ENCODE measurements around the gene TBC1D22A. TPM values are rescaled to one million over a fixed set of nuclear protein-coding genes. Genes with fewer than 3 reads are reported as not detected.

The TBC1D22A gene
- polyA plus RNA-seq, 1 experiment: 19.8 TPM

GRCh38 chr22:46763051-46763705 is 728 bp downstream of the TBC1D22A start:
- ChIA-PET POLR2A (interaction anchor here (0.6 to 1.5 kb wide), 8 partner anchors 9 to 67 kb away, joined by 3 to 10 read pairs (median 8); no protein-coding TSS in a partner anchor), CTCF (interaction anchor here (1.1 kb wide), 1 partner anchor 22 kb away, joined by 3 read pairs; no protein-coding TSS in a partner anchor)
- Histone ChIP-seq H3K27ac (ENCODE audit: low read depth, low read length) (peak overlapping the region; percentile 52), H3K27me3 (ENCODE audit: control insufficient read depth, insufficient read depth, low read length) (no peaks in the 10 kb centered on the region), H3K4me3 (ENCODE audit: low read depth, low read length) (peak overlapping the region; percentile 100), H3K9me3 (ENCODE audit: control insufficient read depth, insufficient read depth, low read length) (peaks cover 3% of the 10 kb centered on the region; the same call in 1 of the 2 replicates)
- no peak for DNase-seq (ENCODE audit: low read depth, low spot score)
- no peak for TF ChIP-seq CTCF (IDR thresholded peaks at IDR 0.05; ENCODE audit: low read depth, low read length)

- DNase-seq (ENCODE audit: low read depth, low spot score): no peak
- Histone ChIP-seq H3K9me3 (ENCODE audit: control insufficient read depth, insufficient read depth, low read length) (peaks cover 3% of the 10 kb centered on the region; the same call in 1 of the 2 replicates), H3K27ac (ENCODE audit: low read depth, low read length) (no peak overlapping the region), H3K4me3 (ENCODE audit: low read depth, low read length) (no peak overlapping the region), H3K27me3 (ENCODE audit: control insufficient read depth, insufficient read depth, low read length) (no peaks in the 10 kb centered on the region)
- TF ChIP-seq CTCF (IDR thresholded peaks at IDR 0.05; ENCODE audit: low read depth, low read length): no peak
- ChIA-PET POLR2A (no interaction called here), CTCF (no interaction called here)
Measured at GRCh38 chr22:46764140-46764680, 1.8 kb downstream of the TBC1D22A start.

GRCh38 chr22:46764779-46765485 is 2.5 kb downstream of the TBC1D22A start:
- Histone ChIP-seq H3K27ac (ENCODE audit: low read depth, low read length) (no peak overlapping the region), H3K4me3 (ENCODE audit: low read depth, low read length) (no peak overlapping the region), H3K9me3 (ENCODE audit: control insufficient read depth, insufficient read depth, low read length) (peaks cover 3% of the 10 kb centered on the region; the same call in 1 of the 2 replicates), H3K27me3 (ENCODE audit: control insufficient read depth, insufficient read depth, low read length) (no peaks in the 10 kb centered on the region)
- ChIA-PET CTCF (no interaction called here), POLR2A (no interaction called here)
- no peak for TF ChIP-seq CTCF (IDR thresholded peaks at IDR 0.05; ENCODE audit: low read depth, low read length)
- DNase-seq (ENCODE audit: low read depth, low spot score): no peak

GRCh38 chr22:46766611-46767010 is 4.2 kb downstream of the TBC1D22A start:
- POLR2A ChIA-PET: no interaction called here
- no peak for TF ChIP-seq CTCF (IDR thresholded peaks at IDR 0.05; ENCODE audit: low read depth, low read length)
- CTCF ChIA-PET: no interaction called here
- no peak overlapping the region for H3K4me3 ChIP-seq (ENCODE audit: low read depth, low read length)
- no peaks in the 10 kb centered on the region for H3K27me3 ChIP-seq (ENCODE audit: control insufficient read depth, insufficient read depth, low read length)
- no peak overlapping the region for H3K27ac ChIP-seq (ENCODE audit: low read depth, low read length)
- H3K9me3 ChIP-seq (ENCODE audit: control insufficient read depth, insufficient read depth, low read length): peaks cover 3% of the 10 kb centered on the region; the same call in 1 of the 2 replicates
- DNase-seq (ENCODE audit: low read depth, low spot score): no peak

Measured in AG04450 (cell line).